SK-N-MC (cell line): ENCODE data around the gene PTPRN2.

ENCODE experiments used
- DNase-seq: peaks from one replicate; pipeline ENCODE4 v3.0.0-alpha.2; 2011; ENCODE audit warnings: low read depth, low spot score
- H3K27ac ChIP-seq: fragments of 200-600 bp; sonication (generic); 2 replicates; pipeline ENCODE4 v1.5.1; 2016; ENCODE audit warnings: mixed run types
- H3K36me3 ChIP-seq: fragments of 200-600 bp; sonication (generic); 2 replicates; pipeline ENCODE4 v1.6.1; 2017; ENCODE audit warnings: antibody characterized with exemption, low read length, mixed read lengths; ENCODE audit not compliant: insufficient read depth
- H3K4me3 ChIP-seq: fragments of 200-600 bp; sonication (generic); 2 replicates; pipeline ENCODE4 v1.5.1; 2016
- H3K9ac ChIP-seq: fragments of 200-600 bp; sonication (generic); 2 replicates; pipeline ENCODE4 v1.8.0; 2017; ENCODE audit warnings: mixed run types, mixed read lengths; ENCODE audit not compliant: insufficient read length
- H3K9me3 ChIP-seq: fragments of 200-600 bp; sonication (generic); 2 replicates; pipeline ENCODE4 v1.6.1; 2017; ENCODE audit warnings: low read depth, mild to moderate bottlenecking, antibody characterized with exemption, low read length, moderate library complexity, mixed read lengths
- EZH2 ChIP-seq: fragments of 200-600 bp; sonication (generic); IDR thresholded peaks from one replicate; pipeline ENCODE4 v1.6.1; 2017; ENCODE audit warnings: antibody characterized with exemption
- FOXP2 ChIP-seq: optimal IDR thresholded peaks from 2 replicates; pipeline ENCODE3; 2011; ENCODE audit warnings: mild to moderate bottlenecking, moderate library complexity; ENCODE audit not compliant: insufficient read depth; ENCODE audit errors: extremely low read length, control extremely low read depth
- POLR2AphosphoS5 ChIP-seq: IDR thresholded peaks from 2 replicates; pipeline ENCODE4 v1.6.1; 2012; ENCODE audit warnings: mild to moderate bottlenecking, low read depth, low read length, borderline replicate concordance

PTPRN2 gene

DNA sequence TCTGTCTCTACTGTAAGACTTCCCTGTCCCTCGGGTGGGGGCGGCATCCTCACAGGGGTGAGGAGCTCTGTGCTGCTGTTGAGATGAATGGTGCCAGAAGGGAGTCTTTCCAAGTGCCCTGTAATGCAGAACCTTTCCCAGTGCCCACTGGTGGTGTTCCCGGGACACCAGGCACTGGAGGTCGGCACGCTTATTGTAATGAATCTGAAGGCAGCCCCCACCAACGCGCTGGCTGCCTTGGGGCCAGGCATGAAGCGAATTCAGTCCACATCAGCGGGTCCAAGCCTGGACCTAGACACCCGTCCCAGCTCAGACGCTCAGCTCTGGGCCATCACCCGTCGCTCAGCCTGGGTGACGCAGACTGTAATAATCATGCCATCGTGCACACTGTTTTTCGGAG lies 658.0 kb downstream of the PTPRN2 start:
- no peak for DNase-seq
- H3K36me3 ChIP-seq, result no peaks in the 10 kb centered on the region
- H3K4me3 ChIP-seq, result no peak overlapping the region
- no peak overlapping the region for H3K27ac ChIP-seq
- TF ChIP-seq POLR2AphosphoS5 (no peak), EZH2 (no peak), FOXP2 (no peak)
- no peaks in the 10 kb centered on the region for H3K9me3 ChIP-seq
- H3K9ac ChIP-seq, result no peak overlapping the region

DNA sequence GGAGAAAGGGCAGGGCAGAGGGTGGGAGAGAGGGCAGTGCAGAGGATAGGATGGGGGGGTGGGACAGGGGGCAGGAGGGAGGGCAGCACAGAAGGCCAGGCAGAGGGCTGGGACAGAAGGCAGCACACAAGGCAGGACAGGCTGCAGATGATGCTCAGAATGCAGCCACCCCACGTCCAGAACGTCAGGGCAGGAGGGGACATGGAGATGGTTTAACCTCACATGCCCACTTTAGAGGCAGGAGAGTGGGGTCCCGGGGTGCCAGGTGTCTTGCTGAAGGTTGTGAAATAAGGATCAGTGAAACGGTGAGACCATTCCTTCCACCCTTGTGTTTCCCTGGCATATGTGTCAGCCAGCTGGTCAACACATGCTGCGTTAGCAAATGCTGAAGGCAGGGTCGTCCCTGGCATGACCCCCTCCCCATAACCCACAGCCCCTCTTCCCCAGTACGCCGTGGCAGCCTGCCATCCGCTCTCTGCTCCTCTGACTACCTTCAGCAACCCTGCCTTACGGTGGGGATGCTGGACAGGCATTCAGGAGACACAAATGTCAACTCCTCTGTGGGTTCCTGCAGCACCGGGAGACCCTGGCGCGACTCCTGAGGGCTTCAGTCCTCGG lies 658.7 kb downstream of the PTPRN2 start:
- no peak for DNase-seq
- H3K9me3 ChIP-seq, result no peaks in the 10 kb centered on the region
- TF ChIP-seq FOXP2 (no peak), POLR2AphosphoS5 (no peak)
- H3K36me3 ChIP-seq, result no peaks in the 10 kb centered on the region
- no peak overlapping the region for H3K9ac ChIP-seq
- no peak overlapping the region for H3K4me3 ChIP-seq
- H3K27ac ChIP-seq, result no peak overlapping the region

DNA sequence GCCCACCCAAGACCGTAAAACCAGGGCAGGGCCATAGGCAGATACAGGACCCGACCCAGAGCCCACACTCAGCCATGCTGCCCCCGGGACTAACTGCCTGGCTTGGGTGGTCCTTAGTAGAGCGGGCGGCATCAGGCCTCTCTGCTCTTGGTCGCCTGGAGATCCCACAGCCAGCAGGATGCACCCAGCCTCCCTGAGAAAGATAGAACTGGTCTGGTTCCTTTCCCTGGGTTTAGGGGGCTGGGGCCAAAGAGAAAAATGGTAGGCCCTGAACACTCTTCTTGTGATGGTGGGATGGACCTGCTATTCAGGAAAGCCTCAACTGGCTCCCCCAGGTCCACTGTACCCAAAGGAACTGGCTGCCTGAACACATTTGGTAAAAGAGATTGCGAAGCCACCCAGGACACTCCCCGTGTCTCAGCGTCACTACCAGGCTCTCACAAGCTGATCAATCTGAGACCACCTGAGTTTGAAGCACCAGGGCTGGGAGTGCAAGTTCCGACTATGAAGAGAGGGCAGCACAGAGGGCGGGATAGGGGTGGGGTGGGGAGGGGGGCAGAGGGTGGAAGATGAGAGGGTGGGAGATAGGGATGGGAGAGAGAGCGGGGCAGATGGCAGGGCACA lies 659.3 kb downstream of the PTPRN2 start:
- no peak for TF ChIP-seq POLR2AphosphoS5
- TF ChIP-seq FOXP2, result no peak
- no peak for TF ChIP-seq EZH2
- H3K9me3 ChIP-seq, result no peaks in the 10 kb centered on the region
- H3K36me3 ChIP-seq, result no peaks in the 10 kb centered on the region
- no peak for DNase-seq
- no peak overlapping the region for H3K4me3 ChIP-seq
- no peak overlapping the region for H3K27ac ChIP-seq
- H3K9ac ChIP-seq, result no peak overlapping the region

DNA sequence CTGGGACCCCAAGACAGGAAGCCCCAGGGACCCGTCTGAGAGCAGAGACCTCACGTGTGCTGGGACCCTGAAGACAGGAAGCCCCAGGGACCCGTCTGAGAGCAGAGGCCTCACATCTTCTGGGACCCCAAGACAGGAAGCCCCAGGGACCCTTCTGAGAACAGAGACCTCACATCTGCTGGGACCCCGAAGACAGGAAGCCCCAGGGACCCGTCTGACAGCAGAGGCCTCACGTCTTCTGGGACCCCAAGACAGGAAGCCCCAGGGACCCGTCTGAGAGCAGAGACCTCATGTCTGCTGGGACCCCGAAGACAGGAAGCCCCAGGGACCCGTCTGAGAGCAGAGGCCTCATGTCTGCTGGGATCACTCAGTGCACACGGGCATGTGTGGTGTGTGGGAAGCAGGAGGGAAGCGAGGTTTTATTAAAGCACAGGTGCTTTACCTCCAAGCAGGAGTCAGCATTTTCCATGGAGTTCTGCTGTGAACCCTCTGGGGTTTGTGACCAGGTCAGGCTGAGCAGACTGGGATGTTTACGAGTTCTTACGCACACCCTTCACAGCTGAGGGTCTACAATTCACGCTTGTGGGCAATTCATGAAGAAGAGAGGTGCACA lies 660.2 kb downstream of the PTPRN2 start:
- no peak for TF ChIP-seq FOXP2
- TF ChIP-seq EZH2, result no peak
- no peak for TF ChIP-seq POLR2AphosphoS5
- DNase-seq, result no peak
- Histone ChIP-seq H3K9ac (no peak overlapping the region), H3K27ac (no peak overlapping the region), H3K4me3 (no peak overlapping the region), H3K36me3 (no peaks in the 10 kb centered on the region), H3K9me3 (no peaks in the 10 kb centered on the region)

DNA sequence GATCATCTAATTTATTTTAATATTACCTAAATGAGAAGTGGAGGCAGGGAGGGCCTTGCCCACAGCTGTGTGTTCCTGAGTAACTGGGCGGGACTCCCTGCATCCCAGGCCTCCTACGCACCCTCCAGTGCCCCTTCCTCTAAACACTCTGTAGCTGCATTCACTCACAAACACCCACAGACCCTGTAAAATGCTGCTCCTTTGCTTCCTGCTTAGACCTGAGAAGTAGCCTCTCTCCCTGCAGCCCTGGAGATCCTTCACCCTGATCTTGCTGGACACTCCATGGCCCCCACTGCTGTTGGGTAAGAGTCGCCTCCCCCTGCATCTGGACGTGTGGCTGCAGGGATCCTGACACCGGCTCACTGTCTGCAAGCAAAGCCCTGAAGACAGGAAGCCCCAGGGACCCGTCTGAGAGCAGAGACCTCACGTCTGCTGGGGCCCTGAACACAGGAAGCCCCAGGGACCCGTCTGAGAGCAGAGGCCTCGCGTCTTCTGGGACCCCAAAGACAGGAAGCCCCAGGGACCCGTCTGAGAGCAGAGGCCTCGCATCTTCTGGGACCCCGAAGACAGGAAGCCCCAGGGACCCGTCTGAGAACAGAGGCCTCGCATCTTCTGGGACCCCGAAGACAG lies 661.0 kb downstream of the PTPRN2 start:
- Histone ChIP-seq H3K9me3 (no peaks in the 10 kb centered on the region), H3K36me3 (no peaks in the 10 kb centered on the region), H3K27ac (no peak overlapping the region), H3K9ac (no peak overlapping the region), H3K4me3 (no peak overlapping the region)
- DNase-seq, result no peak
- no peak for TF ChIP-seq EZH2
- no peak for TF ChIP-seq FOXP2
- no peak for TF ChIP-seq POLR2AphosphoS5

DNA sequence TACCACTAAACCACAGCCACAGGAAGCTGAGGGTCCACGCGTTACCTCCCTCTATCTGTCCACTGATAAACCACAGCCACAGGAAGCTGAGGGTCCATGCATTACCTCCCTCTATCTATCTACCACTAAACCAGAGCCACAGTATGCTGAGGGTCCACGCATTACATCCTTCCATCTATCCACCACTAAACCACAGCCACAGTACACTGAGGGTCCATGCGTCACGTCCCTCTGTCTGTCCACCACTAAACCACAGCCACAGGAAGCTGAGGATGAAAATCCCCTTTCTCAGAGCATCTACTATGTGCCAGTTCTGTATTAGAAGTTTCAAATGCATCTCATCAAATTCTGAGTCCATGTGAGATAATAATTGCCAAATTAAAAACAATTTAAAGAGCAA lies 661.5 kb downstream of the PTPRN2 start:
- no peaks in the 10 kb centered on the region for H3K36me3 ChIP-seq

DNA sequence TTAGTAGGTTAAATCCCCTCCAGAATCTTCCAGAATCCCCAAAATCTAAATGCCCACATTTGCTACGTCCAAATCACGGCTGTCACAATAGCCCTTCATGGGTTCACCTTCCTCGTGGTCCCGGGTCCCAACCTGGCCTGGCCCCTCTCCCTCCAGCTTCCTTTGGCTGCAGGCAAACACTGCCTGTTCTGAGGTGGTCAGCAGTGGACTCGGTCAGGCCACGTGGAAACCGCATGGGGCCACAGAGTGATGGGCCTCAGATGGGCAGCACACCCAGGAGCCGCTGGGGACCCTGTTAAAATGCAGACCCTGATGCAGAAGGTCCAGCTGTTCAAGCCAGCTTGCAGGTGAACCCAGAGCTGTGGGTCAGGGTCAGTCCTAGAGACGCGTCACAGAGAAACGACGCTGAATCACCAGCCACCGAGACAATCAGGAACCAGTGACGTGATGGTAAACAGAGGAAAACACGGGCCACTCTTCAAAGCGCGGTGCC lies 662.2 kb downstream of the PTPRN2 start:
- TF ChIP-seq FOXP2 (no peak), EZH2 (no peak), POLR2AphosphoS5 (no peak)
- no peak overlapping the region for H3K4me3 ChIP-seq
- H3K36me3 ChIP-seq, result no peaks in the 10 kb centered on the region
- no peaks in the 10 kb centered on the region for H3K9me3 ChIP-seq
- no peak overlapping the region for H3K9ac ChIP-seq
- H3K27ac ChIP-seq, result no peak overlapping the region
- DNase-seq, result no peak

More for the DNA sequence above, 661.5 kb downstream of the PTPRN2 start:
- H3K4me3 ChIP-seq, result no peak overlapping the region
- TF ChIP-seq FOXP2, result no peak
- TF ChIP-seq POLR2AphosphoS5, result no peak
- no peak for TF ChIP-seq EZH2
- no peaks in the 10 kb centered on the region for H3K9me3 ChIP-seq
- no peak overlapping the region for H3K9ac ChIP-seq
- no peak overlapping the region for H3K27ac ChIP-seq
- no peak for DNase-seq

DNA sequence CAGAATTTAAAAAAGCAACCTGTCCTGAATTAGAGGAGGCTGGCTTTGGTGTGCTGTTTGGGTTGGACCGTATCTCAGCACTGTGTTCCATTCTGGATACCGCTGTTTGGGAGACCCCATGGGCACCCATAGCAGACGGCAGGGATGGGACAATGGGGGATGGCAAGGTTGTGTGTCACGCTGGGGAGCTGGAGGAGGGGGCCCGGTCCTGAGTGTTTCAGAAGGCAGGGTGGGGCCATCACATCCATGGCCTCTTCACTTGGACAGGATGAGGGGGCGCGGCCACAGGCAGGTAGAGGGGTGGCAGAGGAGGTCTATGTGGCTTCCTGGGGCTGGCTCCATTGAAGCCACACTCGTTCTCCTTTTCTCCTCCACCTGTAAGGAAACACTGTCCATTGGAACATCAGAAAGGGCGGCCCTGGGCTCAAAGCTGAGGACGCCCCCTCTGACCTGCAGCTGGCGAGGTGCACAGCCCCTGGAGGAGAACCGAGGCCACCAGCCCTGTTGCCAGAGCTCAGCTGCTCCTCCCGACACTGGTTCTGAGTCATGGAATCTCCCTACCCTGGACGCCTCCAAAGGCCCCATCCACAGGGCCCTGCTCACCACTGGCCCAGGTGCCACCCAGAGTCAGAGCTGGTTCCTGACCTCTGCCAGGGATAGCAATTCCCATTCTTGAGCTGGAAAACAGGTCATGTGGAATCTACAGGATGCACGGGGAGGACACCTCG lies 663.6 kb downstream of the PTPRN2 start:
- DNase-seq, result no peak
- Histone ChIP-seq H3K9ac (no peak overlapping the region), H3K36me3 (no peaks in the 10 kb centered on the region), H3K9me3 (no peaks in the 10 kb centered on the region), H3K4me3 (no peak overlapping the region), H3K27ac (no peak overlapping the region)
- TF ChIP-seq EZH2 (no peak), FOXP2 (no peak), POLR2AphosphoS5 (no peak)
